HG03025 (cell line): Measurements from ENCODE around the gene SLC7A6.
"Not testable (repeated sequence)": the region's sequence is repeated elsewhere in the genome, so short reads cannot be mapped to it uniquely, and the experiment has no call there.

Source experiments
- ATAC-seq: cut with Tn5 transposase; IDR thresholded peaks from one replicate; pipeline ENCODE4 v1.9.1; 2021; ENCODE audit warnings: mild to moderate bottlenecking, moderate library complexity; ENCODE audit not compliant: unreplicated experiment, low FRiP score

SLC7A6 gene

DNA sequence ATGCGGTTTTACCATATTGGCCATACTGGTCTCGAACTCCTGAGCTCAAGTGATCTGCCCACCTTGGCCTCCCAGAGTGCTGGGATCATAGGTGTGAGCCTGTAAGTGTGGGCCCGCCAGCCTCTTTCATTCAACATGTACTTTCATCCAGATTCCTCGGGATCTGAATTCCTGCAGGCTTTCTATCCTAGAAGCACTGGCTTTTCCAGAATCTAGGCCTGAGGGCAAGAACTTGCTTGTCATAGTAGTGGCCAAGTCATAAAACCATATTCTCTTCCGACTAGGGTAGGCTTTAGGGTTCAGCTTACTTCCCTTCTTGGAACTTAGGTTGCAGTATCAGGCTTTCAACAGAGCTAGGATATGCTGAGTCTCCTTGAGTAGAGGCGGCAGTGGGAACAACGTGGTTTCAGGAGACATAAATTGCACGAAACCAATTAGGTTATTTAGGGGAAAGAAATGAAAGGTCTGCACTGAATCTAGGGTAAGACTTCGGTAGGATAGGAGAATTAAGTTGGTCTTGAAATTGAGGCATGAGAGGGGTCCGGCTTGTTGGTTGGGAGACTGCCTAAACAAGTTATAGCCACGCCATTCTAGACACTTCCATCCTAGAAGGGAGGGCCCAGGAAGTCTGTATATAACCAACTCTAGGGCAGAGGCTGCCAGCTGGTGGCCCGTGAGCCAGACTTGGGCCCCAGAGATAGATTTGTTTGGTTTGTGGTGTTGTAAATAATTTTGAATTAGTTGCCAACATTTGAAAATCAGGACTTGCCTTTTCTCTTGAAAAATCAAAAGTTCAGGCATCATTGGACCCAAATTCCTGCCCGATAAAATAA lies 15.6 kb downstream of the SLC7A6 start:
- no peak for ATAC-seq

DNA sequence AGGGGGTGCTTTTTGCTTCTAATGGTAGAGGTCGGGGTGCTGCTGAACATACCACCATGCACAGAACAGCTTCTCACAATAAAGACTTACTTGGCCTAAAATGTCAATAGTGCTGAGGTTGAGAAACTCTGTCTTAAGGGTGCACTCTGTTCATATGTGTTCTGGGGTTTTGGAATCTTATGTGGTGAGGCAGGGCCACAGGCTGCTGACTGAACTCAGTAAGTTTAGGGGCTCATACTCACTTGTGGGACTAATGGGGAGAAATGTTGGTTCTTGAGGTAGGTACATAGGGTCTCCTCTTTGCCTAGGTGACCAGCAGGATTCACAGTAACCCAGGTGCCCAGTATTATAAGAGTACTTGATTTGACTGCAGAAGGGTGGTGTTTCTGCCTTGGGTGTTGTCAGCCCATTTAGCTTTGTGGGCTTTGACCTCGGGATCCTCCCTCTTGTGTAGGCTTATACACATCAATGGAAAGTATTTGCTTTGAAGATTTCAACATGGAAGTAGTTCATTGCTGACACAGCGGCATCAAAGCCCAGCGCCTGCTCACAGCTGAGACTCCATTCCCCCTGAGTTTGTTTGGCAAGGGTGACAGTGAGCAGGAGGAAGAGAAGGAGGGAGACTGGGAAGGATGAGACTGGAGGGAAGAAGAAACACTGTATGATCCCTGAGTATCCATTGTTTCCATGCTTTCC lies 17.2 kb downstream of the SLC7A6 start:
- ATAC-seq: no peak

GRCh38 chr16:68282064-68282452 lies 17.7 kb downstream of the SLC7A6 start:
- ATAC-seq: no peak

DNA sequence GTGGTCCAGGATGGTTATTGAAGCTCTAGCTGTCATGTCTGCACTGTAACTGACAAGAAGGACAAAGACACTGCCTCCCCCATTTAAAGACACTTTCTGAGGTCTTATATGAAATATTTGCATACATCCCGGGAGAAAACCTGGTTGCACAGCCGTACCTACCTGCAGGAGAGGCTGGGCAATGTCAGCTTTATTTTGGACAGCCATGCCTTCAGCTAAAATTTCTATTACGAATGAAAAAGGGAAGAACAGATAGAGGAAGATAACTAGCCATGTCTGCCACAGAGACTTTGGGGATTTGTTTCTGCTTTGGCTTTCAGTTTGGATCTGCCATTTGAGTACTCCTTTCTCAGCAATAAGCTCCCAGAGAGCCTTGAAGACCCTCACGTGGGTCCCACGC lies 19.0 kb downstream of the SLC7A6 start:
- no peak for ATAC-seq

DNA sequence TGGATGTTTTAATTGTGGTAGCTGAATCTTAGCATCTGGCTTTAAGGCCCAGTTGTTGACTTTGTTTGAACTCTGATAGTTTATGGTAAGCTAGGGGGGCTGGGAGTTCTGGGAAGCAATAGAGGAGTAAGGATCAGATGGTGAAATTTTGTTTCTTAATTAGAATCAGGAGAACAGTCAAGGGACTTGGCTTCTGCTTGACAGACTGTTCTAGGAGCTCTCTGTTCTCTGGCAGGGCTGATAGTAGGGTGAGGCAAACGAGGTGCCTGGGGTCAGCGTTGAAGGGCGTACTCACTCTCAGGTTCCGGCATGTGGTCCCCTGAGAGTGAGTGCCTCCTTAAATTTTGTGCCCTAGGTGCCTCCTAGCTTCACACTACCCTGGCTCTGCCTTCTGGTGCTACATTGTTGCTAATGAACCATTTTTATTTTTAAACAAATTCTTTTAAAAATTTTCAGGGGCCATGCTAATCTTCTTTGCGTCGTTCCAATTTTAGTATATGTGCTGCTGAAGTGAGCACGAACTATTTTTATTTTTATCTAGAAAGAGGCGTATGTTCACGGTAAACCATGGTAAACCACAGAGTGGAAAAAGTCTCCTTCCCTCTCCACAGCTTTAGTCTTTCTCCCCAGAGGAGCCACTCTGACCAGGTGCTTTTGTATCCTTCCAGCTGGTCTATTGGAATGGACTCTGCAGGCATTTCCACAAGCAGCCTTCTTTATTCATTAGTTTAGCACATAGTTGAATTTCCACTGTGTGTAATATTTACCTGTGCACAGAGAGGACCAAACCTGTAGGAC lies 19.7 kb downstream of the SLC7A6 start:
- no peak for ATAC-seq

DNA sequence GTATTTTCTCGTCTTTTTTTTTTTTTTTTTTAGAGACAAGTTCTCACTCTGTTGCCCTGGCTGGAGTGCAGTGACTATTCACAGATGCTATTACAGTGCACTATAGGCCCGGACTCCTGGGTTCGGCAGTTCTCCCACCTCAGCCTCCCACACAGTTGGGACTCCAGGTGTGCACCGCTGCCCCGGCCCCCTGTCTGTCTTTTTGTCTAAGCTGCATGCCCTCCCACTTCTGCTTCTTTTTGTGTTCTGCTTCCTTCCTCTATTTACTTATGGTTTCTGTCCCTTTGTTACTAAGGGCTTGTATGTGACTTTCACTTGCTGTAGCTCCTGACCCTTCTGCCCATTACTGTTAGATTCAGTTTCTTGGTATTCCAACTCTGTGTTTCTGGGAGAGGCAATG lies 20.5 kb downstream of the SLC7A6 start:
- peak; percentile 46 for ATAC-seq

DNA sequence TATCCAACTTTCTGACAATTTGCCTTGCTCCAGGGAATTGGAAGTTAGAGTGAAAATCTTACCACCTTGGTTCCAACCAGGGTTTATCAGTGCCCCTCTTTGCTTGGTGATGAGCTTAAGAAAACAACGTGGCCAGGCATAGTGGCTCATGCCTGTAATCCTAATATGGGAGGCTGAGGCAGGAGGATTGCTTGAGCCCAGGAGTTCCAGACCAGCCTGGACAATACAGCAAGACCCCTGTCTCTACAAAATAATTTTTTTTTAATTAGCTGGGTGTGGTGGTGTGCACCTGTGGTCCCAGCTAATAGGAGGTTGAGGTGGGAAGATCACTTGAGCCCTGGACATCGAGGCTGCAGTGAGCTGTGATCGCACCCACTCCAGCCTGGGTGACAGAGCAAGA lies 21.4 kb downstream of the SLC7A6 start:
- ATAC-seq: no peak

DNA sequence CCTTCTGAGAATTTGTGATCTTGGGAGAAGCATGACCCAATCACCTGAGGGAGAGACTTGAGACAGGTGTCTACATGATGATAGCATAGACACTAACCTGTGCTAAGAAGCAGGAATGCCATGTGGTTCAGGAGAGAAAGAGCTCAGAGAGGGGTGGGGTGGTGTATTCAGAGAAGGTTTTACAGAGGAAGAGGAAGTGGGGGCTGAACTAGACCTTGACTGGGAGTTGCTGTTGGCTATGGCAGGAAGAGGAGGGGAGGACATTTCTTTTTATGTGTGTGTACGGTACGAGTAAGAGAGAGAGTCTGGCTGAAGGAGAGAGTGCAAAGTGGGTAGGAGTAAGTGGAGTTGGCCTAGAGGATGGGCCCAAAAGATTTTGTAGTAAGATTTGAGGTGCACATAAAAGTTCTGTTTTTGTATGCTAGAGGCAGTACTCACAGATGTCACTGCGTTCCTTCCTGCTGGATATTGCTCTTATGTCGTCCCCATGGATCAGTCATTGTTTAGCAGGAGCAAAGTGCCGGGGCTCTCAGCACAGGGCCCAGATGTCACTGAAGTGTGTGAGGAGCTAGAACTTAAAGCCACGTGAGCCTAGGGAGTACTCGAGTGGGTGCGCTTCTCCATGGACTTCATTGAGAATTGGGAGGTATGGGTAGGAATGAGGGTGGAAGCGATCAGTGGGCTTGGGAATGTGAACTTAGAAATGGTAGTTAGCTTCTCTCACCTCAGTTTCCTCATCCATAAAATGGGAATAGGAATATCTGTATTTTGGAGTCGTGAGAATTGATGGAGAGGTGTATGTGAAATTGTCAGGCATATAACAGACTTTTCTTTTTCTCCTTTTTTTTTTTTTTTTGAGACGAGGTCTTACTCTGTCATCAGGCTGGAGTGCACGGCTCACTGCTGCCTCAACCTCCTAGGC lies 22.1 kb downstream of the SLC7A6 start:
- ATAC-seq: no peak

- ATAC-seq: no peak
Observed at GRCh38 chr16:68287276-68288251, 23.2 kb downstream of the SLC7A6 start.

GRCh38 chr16:68288252-68288650 lies 23.9 kb downstream of the SLC7A6 start:
- no peak for ATAC-seq

DNA sequence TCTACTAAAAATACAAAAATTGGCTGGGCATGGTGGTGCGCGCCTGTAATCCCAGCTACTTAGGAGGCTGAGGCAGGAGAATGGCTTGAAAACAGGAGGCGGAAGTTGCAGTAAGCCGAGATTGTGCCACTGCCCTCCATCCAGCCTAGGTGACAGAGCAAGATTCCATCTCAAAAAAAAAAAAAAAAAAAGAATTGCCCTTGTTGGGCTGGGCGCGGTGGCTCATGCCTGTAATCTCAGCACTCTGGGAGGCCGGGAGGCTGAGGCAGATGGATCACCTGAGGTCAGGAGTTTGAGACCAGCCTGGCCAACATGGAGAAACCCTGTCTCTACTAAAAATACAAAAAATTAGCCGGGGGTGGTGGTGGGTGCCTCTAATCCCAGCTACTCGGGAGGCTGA lies 24.5 kb downstream of the SLC7A6 start:
- not testable (repeated sequence) for ATAC-seq

DNA sequence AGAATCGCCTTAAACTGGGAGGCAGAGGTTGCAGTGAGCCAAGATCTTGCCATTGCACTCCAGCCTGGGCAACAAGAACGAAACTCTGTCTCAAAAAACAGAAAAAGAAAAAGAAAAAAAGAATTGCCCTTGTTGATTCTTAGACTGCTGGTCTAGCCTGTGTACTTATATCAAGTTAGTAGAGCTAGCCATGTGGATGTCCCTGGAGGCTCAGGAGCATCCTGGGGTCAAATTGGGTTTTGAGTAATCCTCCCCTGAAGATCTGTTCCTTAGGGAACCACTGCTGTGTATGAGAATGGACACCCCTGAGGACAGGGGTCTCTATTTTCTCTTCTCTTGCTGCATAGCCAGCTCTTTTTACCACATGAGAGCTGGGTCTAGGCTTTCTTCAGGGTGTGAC lies 24.9 kb downstream of the SLC7A6 start:
- ATAC-seq: no peak

- peak; percentile 54 for ATAC-seq
Observed at GRCh38 chr16:68289621-68290329, 25.4 kb downstream of the SLC7A6 start.

GRCh38 chr16:68290450-68290849 lies 26.1 kb downstream of the SLC7A6 start:
- ATAC-seq: no peak

- no peak for ATAC-seq
Observed at GRCh38 chr16:68291227-68291626, 26.9 kb downstream of the SLC7A6 start.

DNA sequence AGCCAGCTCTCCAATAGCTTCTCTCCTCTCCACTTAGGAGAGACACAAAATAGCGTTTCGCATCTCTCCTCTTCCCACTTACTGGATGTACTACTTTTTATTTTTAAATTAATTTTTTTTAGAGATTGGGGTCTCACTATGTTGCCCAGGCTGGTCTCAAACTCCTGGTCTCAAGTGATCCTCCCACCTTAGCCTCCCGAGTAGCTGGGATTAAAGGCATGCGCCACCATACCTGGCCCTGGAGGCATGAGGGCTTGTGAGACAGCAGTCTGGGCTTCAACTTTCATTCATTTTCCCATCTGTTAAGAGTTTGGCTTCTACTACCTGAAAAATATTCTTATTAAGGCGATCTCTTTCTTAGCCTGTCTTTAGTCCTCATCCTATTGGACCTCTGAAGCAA lies 28.1 kb downstream of the SLC7A6 start:
- no peak for ATAC-seq

DNA sequence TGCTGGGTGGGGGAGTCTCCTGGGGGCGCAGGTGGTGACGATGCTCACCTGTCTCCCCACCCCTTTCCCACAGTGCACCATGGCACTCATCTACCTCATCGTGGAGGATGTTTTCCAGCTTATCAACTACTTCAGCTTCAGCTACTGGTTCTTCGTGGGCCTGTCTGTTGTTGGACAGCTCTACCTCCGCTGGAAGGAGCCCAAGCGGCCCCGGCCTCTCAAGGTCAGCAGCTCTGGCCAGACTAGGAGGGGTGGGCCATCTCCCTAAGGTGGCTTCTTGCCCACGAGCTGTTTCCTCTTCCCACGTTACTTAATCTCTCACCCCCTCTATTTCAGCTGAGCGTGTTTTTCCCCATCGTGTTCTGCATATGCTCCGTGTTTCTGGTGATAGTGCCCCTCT lies 32.0 kb downstream of the SLC7A6 start:
- ATAC-seq: no peak

DNA sequence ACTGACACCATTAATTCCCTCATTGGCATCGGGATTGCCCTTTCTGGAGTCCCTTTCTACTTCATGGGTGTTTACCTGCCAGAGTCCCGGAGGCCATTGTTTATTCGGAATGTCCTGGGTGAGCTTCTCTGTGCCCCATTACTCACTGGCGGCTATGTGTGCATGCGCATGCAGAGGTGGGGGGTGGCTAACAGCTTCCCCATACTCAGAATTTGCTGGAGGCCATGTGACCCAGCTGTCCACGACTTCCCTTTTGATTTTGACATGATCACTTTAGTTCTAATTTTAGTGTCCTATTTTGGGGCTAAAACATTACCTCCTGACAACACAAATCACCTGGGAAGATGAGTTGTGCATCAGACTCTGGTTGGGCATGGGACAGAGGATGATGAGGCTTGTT lies 32.4 kb downstream of the SLC7A6 start:
- ATAC-seq: no peak
